HUES6 (cell line): Measurements from ENCODE around the gene ARMC3.

Experiments used
- H3K27ac ChIP-seq: 2 replicates; pipeline ENCODE4 v1.7.0; 2013; ENCODE audit warnings: low read depth, mild to moderate bottlenecking, low read length, inconsistent platforms
- H3K27me3 ChIP-seq: 2 replicates; pipeline ENCODE4 v1.6.1; 2013; ENCODE audit warnings: low read length; ENCODE audit not compliant: control insufficient read depth, insufficient read depth
- H3K36me3 ChIP-seq: 2 replicates; pipeline ENCODE4 v1.6.1; 2013; ENCODE audit warnings: low read length; ENCODE audit not compliant: control insufficient read depth, insufficient read depth
- H3K4me1 ChIP-seq: 2 replicates; pipeline ENCODE4 v1.6.1; 2013; ENCODE audit warnings: low read length; ENCODE audit not compliant: control insufficient read depth, insufficient read depth
- H3K4me3 ChIP-seq: 2 replicates; pipeline ENCODE4 v1.5.1; 2013; ENCODE audit warnings: low read depth, low read length
- H3K9ac ChIP-seq: one replicate; pipeline ENCODE4 v1.6.1; 2013; ENCODE audit warnings: mild to moderate bottlenecking, low read length
- H3K9me3 ChIP-seq: 2 replicates; pipeline ENCODE4 v1.6.1; 2013; ENCODE audit warnings: low read depth, low read length; ENCODE audit not compliant: control insufficient read depth, insufficient read depth

The ARMC3 gene

DNA sequence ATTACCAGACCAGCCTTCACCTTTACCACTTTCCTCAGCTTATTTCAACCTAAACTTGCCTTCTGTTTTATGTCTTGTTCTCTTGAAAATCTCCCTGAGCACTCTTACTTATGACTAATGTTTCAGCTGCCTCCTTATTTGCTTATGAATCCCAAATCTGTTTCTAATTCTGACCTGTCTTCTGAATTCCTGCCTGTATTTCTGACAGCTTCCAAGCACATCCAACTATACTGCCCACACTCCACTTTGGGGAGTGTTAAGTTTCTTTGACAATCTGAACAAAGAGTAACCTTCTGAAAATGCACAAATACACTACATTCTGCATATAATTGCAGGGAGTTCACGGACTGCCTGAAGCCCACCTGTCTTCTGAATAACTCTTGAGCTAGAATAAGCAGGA, 48.7 kb downstream of the ARMC3 start:
- H3K27ac ChIP-seq = no peak overlapping the region
- H3K36me3 ChIP-seq = no peaks in the 10 kb centered on the region
- no peaks in the 10 kb centered on the region for H3K9me3 ChIP-seq
- no peak overlapping the region for H3K9ac ChIP-seq
- no peaks in the 10 kb centered on the region for H3K27me3 ChIP-seq
- no peak overlapping the region for H3K4me3 ChIP-seq
- peaks cover 5% of the 10 kb centered on the region; the same call in 1 of the 2 replicates for H3K4me1 ChIP-seq

DNA sequence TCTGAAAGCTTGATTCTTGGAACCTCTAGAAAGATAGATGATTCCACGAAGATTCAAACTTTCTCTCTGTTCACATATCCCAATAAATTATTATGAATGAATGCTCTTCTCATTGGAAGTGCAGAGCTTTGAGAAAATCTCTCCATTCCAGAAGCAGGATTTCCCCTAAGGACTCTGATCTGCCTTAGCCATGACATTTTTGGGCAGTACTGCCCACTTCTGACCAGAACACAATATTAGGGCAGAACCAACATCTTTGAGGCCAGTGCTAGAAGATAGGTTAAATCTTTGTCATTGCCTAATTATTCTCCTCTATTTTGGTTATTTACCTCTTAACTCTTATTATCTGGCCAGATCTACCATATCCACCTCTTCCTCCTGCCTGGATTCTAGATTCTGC, 49.9 kb downstream of the ARMC3 start:
- no peak overlapping the region for H3K9ac ChIP-seq
- no peak overlapping the region for H3K27ac ChIP-seq
- H3K36me3 ChIP-seq = no peaks in the 10 kb centered on the region
- H3K9me3 ChIP-seq = no peaks in the 10 kb centered on the region
- no peaks in the 10 kb centered on the region for H3K27me3 ChIP-seq
- peaks cover 5% of the 10 kb centered on the region; the same call in 1 of the 2 replicates for H3K4me1 ChIP-seq
- no peak overlapping the region for H3K4me3 ChIP-seq

DNA sequence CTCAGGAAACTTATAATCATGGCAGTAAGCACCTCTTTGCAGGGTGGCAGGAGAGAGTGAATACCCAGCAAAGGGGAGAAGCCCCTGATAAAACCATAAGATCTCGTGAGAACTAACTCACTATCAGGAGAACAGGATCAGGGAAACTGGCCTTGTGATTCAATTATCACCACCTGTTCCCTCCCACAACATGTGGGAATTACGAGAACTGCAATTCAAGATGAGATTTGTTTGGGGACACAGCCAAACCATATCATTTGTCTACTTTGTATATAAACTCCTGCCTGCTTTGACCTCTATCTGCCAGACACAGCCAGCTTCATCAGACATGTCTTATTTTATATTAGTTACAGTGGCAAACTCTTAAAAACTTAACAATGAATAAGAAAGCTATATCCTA, 50.4 kb downstream of the ARMC3 start:
- Histone ChIP-seq H3K27me3 (no peaks in the 10 kb centered on the region), H3K27ac (no peak overlapping the region), H3K36me3 (no peaks in the 10 kb centered on the region)

DNA sequence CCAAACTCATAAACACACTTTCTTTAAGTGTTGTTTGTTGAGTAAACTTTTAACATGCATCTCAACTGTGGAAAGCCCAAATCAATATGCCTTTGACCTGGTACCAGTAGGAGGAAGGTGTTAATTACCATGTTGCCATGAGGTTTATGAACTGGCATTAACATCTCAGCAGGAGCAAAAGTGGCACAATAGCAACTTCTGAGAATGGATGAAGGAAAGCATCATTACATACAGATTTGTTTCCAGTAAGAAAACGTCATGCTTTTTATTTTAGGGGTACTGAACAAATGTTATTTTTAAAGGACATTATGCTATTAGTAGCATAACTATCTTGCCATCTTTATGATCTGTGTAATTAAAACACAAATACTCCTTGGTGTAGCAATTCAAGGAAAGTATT, 51.1 kb downstream of the ARMC3 start:
- Histone ChIP-seq H3K4me1 (peaks cover 5% of the 10 kb centered on the region; the same call in 1 of the 2 replicates), H3K27ac (no peak overlapping the region), H3K9ac (no peak overlapping the region), H3K4me3 (no peak overlapping the region), H3K27me3 (no peaks in the 10 kb centered on the region), H3K36me3 (no peaks in the 10 kb centered on the region), H3K9me3 (no peaks in the 10 kb centered on the region)

More for the DNA sequence above, 50.4 kb downstream of the ARMC3 start:
- no peak overlapping the region for H3K9ac ChIP-seq
- no peaks in the 10 kb centered on the region for H3K9me3 ChIP-seq
- peaks cover 5% of the 10 kb centered on the region; the same call in 1 of the 2 replicates for H3K4me1 ChIP-seq
- H3K4me3 ChIP-seq = no peak overlapping the region

DNA sequence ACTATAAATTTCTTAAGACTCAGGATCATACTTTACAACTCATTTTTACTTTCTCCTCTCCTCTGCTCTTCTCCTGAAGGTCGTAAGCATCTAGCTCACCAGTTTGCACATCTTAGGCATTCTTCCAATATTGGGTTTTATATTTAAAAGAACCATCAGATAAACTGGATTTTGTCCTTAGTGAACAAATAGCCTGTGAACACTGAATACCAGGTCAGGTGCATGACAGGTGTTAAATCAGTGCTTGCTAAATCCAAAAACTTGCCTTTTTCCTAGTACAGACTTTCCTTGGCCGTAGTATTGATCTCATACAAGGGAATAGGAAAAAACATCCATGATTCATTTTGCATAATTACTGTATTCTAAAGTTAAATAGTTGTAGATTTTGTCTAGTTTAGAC, 53.0 kb downstream of the ARMC3 start:
- H3K36me3 ChIP-seq = no peaks in the 10 kb centered on the region
- H3K4me3 ChIP-seq = no peak overlapping the region
- H3K9me3 ChIP-seq = no peaks in the 10 kb centered on the region
- H3K27me3 ChIP-seq = no peaks in the 10 kb centered on the region
- no peak overlapping the region for H3K27ac ChIP-seq
- no peak overlapping the region for H3K9ac ChIP-seq
- H3K4me1 ChIP-seq = peaks cover 5% of the 10 kb centered on the region; the same call in 1 of the 2 replicates

DNA sequence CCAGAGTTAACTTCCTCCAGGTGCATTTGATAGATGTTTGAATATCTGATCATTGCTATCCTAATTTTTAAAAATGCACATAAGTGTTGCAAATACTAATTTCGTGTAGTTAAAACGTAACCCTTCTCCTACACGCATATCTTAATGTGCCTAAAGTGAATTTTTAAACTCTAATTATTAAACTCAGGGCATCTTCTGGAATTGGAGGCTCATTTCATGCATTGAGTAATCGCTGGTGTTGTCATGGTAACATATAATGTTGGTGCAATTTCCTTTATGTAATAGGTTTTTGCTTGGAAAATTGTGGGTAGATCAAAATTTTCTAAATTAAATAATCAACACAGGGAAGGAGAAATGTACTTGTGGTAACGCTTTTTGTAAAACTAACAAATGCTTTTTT, 56.2 kb downstream of the ARMC3 start:
- peaks cover under 1% of the 10 kb centered on the region; the same call in 1 of the 2 replicates for H3K4me1 ChIP-seq
- no peaks in the 10 kb centered on the region for H3K36me3 ChIP-seq
- H3K4me3 ChIP-seq = no peak overlapping the region
- H3K9me3 ChIP-seq = no peaks in the 10 kb centered on the region
- H3K27me3 ChIP-seq = no peaks in the 10 kb centered on the region
- H3K27ac ChIP-seq = no peak overlapping the region
- no peak overlapping the region for H3K9ac ChIP-seq

DNA sequence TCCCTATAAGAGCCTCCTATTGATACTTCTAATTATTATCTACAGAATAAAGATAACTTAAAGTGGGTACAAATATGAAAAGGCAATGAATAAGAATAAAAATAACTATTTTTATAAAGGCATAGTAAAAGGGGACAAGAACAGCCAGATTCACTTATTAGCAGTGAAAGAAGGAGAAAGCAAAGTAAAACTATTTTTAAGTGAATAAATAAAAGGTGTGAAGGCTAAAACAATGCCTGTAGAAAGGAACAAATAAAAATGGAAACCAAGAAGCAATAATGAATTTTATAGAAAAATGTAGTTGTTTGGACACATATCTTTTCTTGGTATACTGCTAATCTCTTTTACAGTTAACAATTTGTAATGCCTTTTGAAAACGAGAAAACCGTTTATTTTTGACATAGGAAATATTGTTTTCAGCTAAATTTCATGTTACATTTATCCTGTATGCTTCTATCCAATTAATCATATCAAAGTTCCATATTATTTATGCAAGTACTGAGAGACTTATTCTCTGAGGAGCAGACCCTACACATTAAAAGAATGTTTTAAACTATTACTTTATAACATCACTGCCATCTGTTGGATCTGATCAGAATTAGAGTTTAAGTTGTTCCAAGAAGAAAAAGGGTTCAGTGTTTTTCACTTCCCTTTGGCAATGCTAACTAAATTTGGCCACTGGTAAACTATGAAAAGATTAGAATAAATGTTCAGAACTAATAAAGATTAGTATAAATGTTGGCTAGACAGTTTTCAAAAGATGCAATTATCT, 59.1 kb downstream of the ARMC3 start:
- no peak overlapping the region for H3K4me3 ChIP-seq
- H3K27ac ChIP-seq = no peak overlapping the region
- no peaks in the 10 kb centered on the region for H3K36me3 ChIP-seq
- 0 out of 2 replicates have a peak, but pooled peaks cover 4% of the 10 kb centered on the region for H3K4me1 ChIP-seq
- H3K9me3 ChIP-seq = no peaks in the 10 kb centered on the region
- H3K9ac ChIP-seq = no peak overlapping the region
- no peaks in the 10 kb centered on the region for H3K27me3 ChIP-seq

DNA sequence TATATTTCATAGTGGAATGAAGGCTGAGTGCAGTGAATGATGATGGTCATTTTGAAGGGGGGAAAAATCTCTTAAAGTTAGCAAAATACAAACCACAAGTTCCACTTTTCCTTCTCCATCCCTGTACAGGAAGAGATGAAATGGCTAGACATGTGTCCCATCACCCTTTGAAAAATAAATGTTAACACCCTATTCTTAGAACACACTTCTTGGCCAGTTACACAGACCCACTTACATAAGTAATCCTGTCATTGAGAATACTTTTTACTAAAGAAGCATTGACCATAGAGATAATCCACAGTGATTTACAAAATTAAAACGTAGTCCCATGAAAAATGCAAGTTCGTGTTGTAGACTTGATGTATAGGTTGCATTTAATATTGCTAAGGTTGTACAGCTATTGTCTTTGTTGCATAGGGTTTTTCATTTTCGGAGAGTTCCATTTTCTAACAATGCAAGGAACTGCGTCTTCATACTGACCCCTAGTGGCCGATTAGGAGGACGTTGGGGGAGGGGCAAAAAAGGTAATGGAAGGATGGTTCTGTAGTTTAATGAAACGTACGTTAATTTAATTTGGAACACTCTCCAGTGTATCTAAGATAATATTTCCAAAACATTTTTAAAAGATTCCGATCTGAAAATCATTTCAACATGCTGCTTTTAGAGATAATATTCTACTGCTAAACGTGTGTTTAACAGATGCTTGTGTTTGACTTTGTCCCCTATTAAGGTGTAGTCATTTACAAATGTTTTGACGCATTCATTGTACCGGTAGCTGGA, 60.9 kb downstream of the ARMC3 start:
- Histone ChIP-seq H3K9ac (no peak overlapping the region), H3K4me3 (no peak overlapping the region), H3K27ac (no peak overlapping the region), H3K4me1 (0 out of 2 replicates have a peak, but pooled peaks cover 5% of the 10 kb centered on the region), H3K9me3 (no peaks in the 10 kb centered on the region), H3K36me3 (no peaks in the 10 kb centered on the region), H3K27me3 (no peaks in the 10 kb centered on the region)

DNA sequence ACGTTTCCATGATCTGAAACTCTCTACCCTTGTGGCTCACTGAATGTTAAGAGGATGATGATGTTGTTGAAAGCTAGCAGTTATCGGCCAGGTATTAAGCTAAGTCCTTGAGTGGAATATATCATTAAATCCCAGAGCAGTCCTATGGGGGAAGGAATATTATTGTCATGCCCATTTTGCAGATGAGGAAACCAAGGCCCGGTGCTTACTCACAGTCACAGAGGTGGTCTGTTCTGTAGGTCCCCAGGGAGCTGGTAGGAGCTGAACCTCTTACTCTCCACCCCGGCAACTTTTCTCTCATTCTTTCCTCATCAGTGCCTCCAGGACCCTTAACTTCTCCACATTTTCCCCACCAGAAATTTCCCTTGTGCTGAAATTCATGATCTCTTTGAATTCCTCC, 62.6 kb downstream of the ARMC3 start:
- no peaks in the 10 kb centered on the region for H3K27me3 ChIP-seq

DNA sequence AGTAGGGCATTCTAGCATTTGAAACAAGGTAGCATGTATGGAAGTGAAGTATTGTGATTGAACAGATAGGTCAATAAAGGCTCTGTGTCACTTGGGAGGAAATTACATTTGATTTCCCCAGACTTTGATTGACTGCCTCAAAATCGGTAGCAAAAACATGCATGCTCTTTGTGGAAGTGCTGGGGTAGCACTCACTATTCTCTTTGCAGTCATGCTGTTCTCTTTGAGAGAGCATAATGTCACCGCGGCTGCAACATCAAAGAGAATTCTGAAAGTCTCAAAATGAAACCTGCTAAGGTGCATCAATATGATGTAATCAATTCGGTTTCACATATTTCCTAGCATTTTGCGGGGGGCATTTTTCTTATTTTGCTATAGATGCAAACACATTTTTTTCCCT, 64.2 kb downstream of the ARMC3 start:
- no peaks in the 10 kb centered on the region for H3K9me3 ChIP-seq
- no peak overlapping the region for H3K4me3 ChIP-seq
- no peak overlapping the region for H3K27ac ChIP-seq
- H3K9ac ChIP-seq = no peak overlapping the region
- H3K36me3 ChIP-seq = no peaks in the 10 kb centered on the region
- 0 out of 2 replicates have a peak, but pooled peaks cover 5% of the 10 kb centered on the region for H3K4me1 ChIP-seq
- no peaks in the 10 kb centered on the region for H3K27me3 ChIP-seq

More for the DNA sequence above, 62.6 kb downstream of the ARMC3 start:
- no peak overlapping the region for H3K27ac ChIP-seq
- H3K4me3 ChIP-seq = no peak overlapping the region
- no peak overlapping the region for H3K9ac ChIP-seq
- no peaks in the 10 kb centered on the region for H3K9me3 ChIP-seq
- H3K4me1 ChIP-seq = 0 out of 2 replicates have a peak, but pooled peaks cover 5% of the 10 kb centered on the region
- H3K36me3 ChIP-seq = no peaks in the 10 kb centered on the region

DNA sequence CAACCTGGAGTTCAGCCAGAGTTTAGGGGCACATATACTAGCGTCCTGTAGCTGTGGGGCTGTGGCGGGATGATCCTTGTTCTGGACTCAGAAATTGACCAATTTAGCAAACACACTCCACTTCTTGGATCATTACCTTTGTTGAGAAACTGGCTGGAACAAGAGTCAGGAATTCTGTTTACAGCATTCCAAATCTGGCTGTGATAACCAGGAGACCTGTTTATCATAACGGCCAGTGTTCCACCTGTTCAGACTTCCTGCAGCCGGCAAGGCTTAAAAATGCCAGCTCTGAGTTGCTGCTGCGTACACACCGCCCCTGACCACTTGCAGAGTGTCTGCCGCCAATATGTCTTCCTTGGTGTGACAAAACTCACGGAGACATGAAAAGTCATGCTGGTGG, 64.8 kb downstream of the ARMC3 start:
- Histone ChIP-seq H3K9me3 (no peaks in the 10 kb centered on the region), H3K36me3 (no peaks in the 10 kb centered on the region), H3K27ac (no peak overlapping the region), H3K27me3 (no peaks in the 10 kb centered on the region), H3K9ac (no peak overlapping the region), H3K4me1 (0 out of 2 replicates have a peak, but pooled peaks cover 5% of the 10 kb centered on the region), H3K4me3 (no peak overlapping the region)
